Endothelial cell of umbilical vein (primary cell): ENCODE measurements around the gene NUDT17. TPM values are rescaled to one million over a fixed set of nuclear protein-coding genes. Genes with fewer than 3 reads are reported as not detected.

Experiments
- BruUV-seq: library from RNA; stranded (reverse); fragments of 400-500 nt; replicated peaks from 2 replicates; lab custom pipeline; 2021; lab: Mats Ljungman, UMichigan
- CTCF ChIA-PET: fragments of 300-600, 350-600 bp; sonication (Branson Sonifier 250); formaldehyde crosslinking; loops from one replicate; lab custom pipeline; 2021; ENCODE audit warnings: antibody characterized with exemption, inconsistent platforms; lab: Charles Lee
- POLR2A ChIA-PET: fragments of 300-600, 350-600 bp; sonication (Branson Sonifier 250); formaldehyde crosslinking; loops from one replicate; lab custom pipeline; 2021; ENCODE audit warnings: antibody characterized with exemption, inconsistent platforms; lab: Charles Lee
- DNase-seq: peaks from one replicate; pipeline ENCODE4 v3.0.0-alpha.2; 2011; ENCODE audit warnings: low read depth, low spot score
- FAIRE-seq: peaks from 2 replicates; lab custom pipeline; 2011; peaks lifted over from hg19 to GRCh38; lab: Jason Lieb, UNC
- H2AFZ ChIP-seq: 2 replicates; pipeline ENCODE4 v1.6.0; 2012; ENCODE audit warnings: low read depth, low read length, control low read depth, inconsistent platforms
- H3K27ac ChIP-seq: 2 replicates; pipeline ENCODE4 v1.5.1; 2011; ENCODE audit warnings: low read depth, mild to moderate bottlenecking, control low read depth, low read length, moderate library complexity; ENCODE audit not compliant: insufficient read depth
- H3K27me3 ChIP-seq, 2 experiments: 2 replicates each; pipeline versions ENCODE4 v1.6.0 to v1.6.1; 2011; ENCODE audit warnings: low read length in 2 of 2, mixed read lengths in 1 of 2; ENCODE audit not compliant: control insufficient read depth in 2 of 2, insufficient read depth in 2 of 2
- H3K36me3 ChIP-seq, 2 experiments: 2 replicates in 1 of 2; 3 replicates in 1 of 2; pipeline ENCODE4 v1.5.1; 2011; ENCODE audit warnings: low read length in 2 of 2, mild to moderate bottlenecking in 1 of 2, moderate library complexity in 1 of 2; ENCODE audit not compliant: control insufficient read depth in 2 of 2, insufficient read depth in 2 of 2; ENCODE audit errors: extremely low read depth in 1 of 2
- H3K4me1 ChIP-seq: 3 replicates; pipeline ENCODE4 v1.5.1; 2011; ENCODE audit warnings: mild to moderate bottlenecking, low read length; ENCODE audit not compliant: control insufficient read depth, insufficient read depth; ENCODE audit errors: extremely low read depth
- H3K4me2 ChIP-seq: 2 replicates; pipeline ENCODE4 v1.6.1; 2011; ENCODE audit warnings: low read length, control low read depth, mixed read lengths; ENCODE audit not compliant: insufficient read depth
- H3K4me3 ChIP-seq, 3 experiments: fragments of 200-600 bp in 1 of 3; sonication (generic), shearing (Covaris generic) in 1 of 3; replicated peaks in 1 of 3; 2 replicates each; pipeline ENCODE4 v1.5.1; 2011 to 2016; ENCODE audit warnings: control low read depth in 3 of 3, low read length in 3 of 3, mild to moderate bottlenecking in 2 of 3, inconsistent platforms in 1 of 3, low read depth in 1 of 3, moderate library complexity in 1 of 3; ENCODE audit not compliant: insufficient read depth in 1 of 3
- H3K79me2 ChIP-seq: 2 replicates; pipeline ENCODE4 v1.6.0; 2012; ENCODE audit warnings: low read length, inconsistent platforms; ENCODE audit not compliant: control insufficient read depth, insufficient read depth
- H3K9ac ChIP-seq: replicated peaks from 2 replicates; pipeline ENCODE3; 2011; ENCODE audit warnings: low read length, control low read depth; ENCODE audit not compliant: insufficient read depth; ENCODE audit errors: extremely low read depth
- H3K9me1 ChIP-seq: replicated peaks from 3 replicates; pipeline ENCODE4 v1.6.0; 2011; ENCODE audit warnings: mild to moderate bottlenecking, low read length; ENCODE audit not compliant: control insufficient read depth, insufficient read depth; ENCODE audit errors: extremely low read depth
- H3K9me3 ChIP-seq: replicated peaks from 2 replicates; pipeline ENCODE4 v1.5.1; 2012; ENCODE audit warnings: low read length, inconsistent platforms; ENCODE audit not compliant: control insufficient read depth, insufficient read depth
- H4K20me1 ChIP-seq: replicated peaks from 2 replicates; pipeline ENCODE3; 2011; ENCODE audit warnings: mild to moderate bottlenecking, low read length; ENCODE audit not compliant: control insufficient read depth, insufficient read depth; ENCODE audit errors: extremely low read depth
- FOS ChIP-seq: IDR thresholded peaks from 2 replicates; pipeline ENCODE4 v1.6.1; 2011; ENCODE audit warnings: mild to moderate bottlenecking, low read length, moderate library complexity, borderline replicate concordance; ENCODE audit not compliant: insufficient read depth
- GATA2 ChIP-seq: IDR thresholded peaks from 2 replicates; pipeline ENCODE4 v1.7.0; 2011; ENCODE audit warnings: low read depth, mild to moderate bottlenecking, moderate library complexity, mixed read lengths, low read length; ENCODE audit not compliant: insufficient read length, insufficient read depth
- JUN ChIP-seq: IDR thresholded peaks from 2 replicates; pipeline ENCODE4 v1.6.1; 2011; ENCODE audit warnings: borderline replicate concordance, low read depth; ENCODE audit not compliant: insufficient read length, insufficient read depth
- MAX ChIP-seq: IDR thresholded peaks from 2 replicates; pipeline ENCODE4 v1.6.1; 2011; ENCODE audit not compliant: insufficient read depth, insufficient read length
- MYC ChIP-seq: IDR thresholded peaks from one replicate; pipeline ENCODE4 v1.6.1; 2011; ENCODE audit warnings: mild to moderate bottlenecking, low read depth, low read length
- POLR2A ChIP-seq: IDR thresholded peaks from 2 replicates; pipeline ENCODE4 v1.6.1; 2012; ENCODE audit warnings: low read depth, mild to moderate bottlenecking, control low read depth, low read length
- POLR2AphosphoS5 ChIP-seq: IDR thresholded peaks from 2 replicates; pipeline ENCODE4 v1.6.1; 2012; ENCODE audit warnings: low read depth, mild to moderate bottlenecking, control low read depth, low read length, moderate library complexity; ENCODE audit not compliant: insufficient read depth
- dilution Hi-C: fragments of 300-500 bp; cut with MboI; formaldehyde crosslinking; loops from one replicate; pipeline ENCODE4 v1.15.0; 2019; ENCODE audit warnings: low sequenced_read_pairs; ENCODE audit not compliant: extremely low pct_ligation_motif_present
- intact Hi-C: fragments of 100-400 bp; cut with micrococcal nuclease; formaldehyde crosslinking; loops from one replicate; pipeline ENCODE4 v1.10.0; 2022
- polyA plus RNA-seq, 4 experiments: library from polyadenylated mRNA; depleted of rRNA in 3 of 4; stranded (reverse) in 3 of 4; unstranded in 1 of 4; fragments of >200 nt; gene quantifications; 2 replicates each; pipeline versions ENCODE4 v1.2.1 to v1.2.3, GENCODE V29; 2011 to 2012; ENCODE audit warnings: missing spikeins in 1 of 4
- total RNA-seq: library from RNA; stranded (reverse); gene quantifications from 2 replicates; pipeline ENCODE4 v1.2.3, GENCODE V29; 2021
- TF ChIP-seq, protein P1 (sequence below), 2 donors: IDR thresholded peaks; 1 replicate in 1 of 2; 2 replicates in 1 of 2; pipeline ENCODE4 v1.5.1; 2011; ENCODE audit warnings: low read length in 2 of 2, mild to moderate bottlenecking in 2 of 2, moderate library complexity in 2 of 2, control low read depth in 1 of 2, inconsistent platforms in 1 of 2, low read depth in 1 of 2; ENCODE audit not compliant: insufficient read depth in 1 of 2; ENCODE audit errors: extremely low read depth in 1 of 2

The NUDT17 gene
- total and polyA plus RNA-seq, 2 donors (not counting 3 experiments of a cell fraction or from before 2014, with no cell fraction given) = 3.6 to 9.0 TPM

GRCh38 chr1:145891587-145892485, 46.4 kb downstream of the NUDT17 start:
- peak; percentile 99 for FAIRE-seq

More at GRCh38 chr1:145891587-145892485, 46.4 kb downstream of the NUDT17 start:
- H3K9ac ChIP-seq = peak overlapping the region; percentile 74
- H3K4me3 ChIP-seq = peak overlapping the region in 1 of 3 experiments; percentile 6
- no peaks in the 10 kb centered on the region for H3K27me3 ChIP-seq
- H4K20me1 ChIP-seq = no peaks in the 10 kb centered on the region
- H3K27ac ChIP-seq = peak overlapping the region; percentile 95
- DNase-seq = peak; percentile 99
- TF ChIP-seq, protein P1, sequence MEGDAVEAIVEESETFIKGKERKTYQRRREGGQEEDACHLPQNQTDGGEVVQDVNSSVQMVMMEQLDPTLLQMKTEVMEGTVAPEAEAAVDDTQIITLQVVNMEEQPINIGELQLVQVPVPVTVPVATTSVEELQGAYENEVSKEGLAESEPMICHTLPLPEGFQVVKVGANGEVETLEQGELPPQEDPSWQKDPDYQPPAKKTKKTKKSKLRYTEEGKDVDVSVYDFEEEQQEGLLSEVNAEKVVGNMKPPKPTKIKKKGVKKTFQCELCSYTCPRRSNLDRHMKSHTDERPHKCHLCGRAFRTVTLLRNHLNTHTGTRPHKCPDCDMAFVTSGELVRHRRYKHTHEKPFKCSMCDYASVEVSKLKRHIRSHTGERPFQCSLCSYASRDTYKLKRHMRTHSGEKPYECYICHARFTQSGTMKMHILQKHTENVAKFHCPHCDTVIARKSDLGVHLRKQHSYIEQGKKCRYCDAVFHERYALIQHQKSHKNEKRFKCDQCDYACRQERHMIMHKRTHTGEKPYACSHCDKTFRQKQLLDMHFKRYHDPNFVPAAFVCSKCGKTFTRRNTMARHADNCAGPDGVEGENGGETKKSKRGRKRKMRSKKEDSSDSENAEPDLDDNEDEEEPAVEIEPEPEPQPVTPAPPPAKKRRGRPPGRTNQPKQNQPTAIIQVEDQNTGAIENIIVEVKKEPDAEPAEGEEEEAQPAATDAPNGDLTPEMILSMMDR (IDR thresholded peaks at IDR 0.05; ENCODE audit: extremely low read depth in 1 of 2, insufficient read depth in 1 of 2, low read depth in 1 of 2, low read length in 2 of 2) = peak; percentile 91 to 99
- TF ChIP-seq MAX (no peak), GATA2 (peak; percentile 58), FOS (peak; percentile 98), JUN (peak; percentile 93), POLR2A (peak; percentile 71), MYC (no peak), POLR2AphosphoS5 (peak; percentile 96)
- H3K9me3 ChIP-seq = no peaks in the 10 kb centered on the region
- no peaks in the 10 kb centered on the region for H3K9me1 ChIP-seq
- intact Hi-C loops (loop anchor here (1.0 to 5.0 kb wide), 8 partner anchors 18 to 121 kb away; partner anchors contain the start of genes ITGA10, NUDT17, PIAS3 and RBM8A), dilution Hi-C loops (no loop called here)
- TSS peak; percentile 32 for BruUV-seq
- CTCF ChIA-PET = interaction anchor here (0.7 to 8.9 kb wide), 34 partner anchors 8 to 144 kb away, joined by 3 to 280 read pairs (median 8); partner anchors contain the start of genes ANKRD34A, ITGA10, LIX1L and NUDT17
- peak overlapping the region; percentile 55 for H3K4me2 ChIP-seq
- H3K79me2 ChIP-seq = no peaks in the 10 kb centered on the region
- POLR2A ChIA-PET = interaction anchor here (0.6 to 3.7 kb wide), 10 partner anchors 14 to 160 kb away, joined by 3 to 28 read pairs (median 6); partner anchors contain the start of genes ITGA10, LIX1L, PEX11B and PIAS3
- H3K4me1 ChIP-seq = peaks cover 31% of the 10 kb centered on the region
- H2AFZ ChIP-seq = peak overlapping the region; percentile 30
- H3K36me3 ChIP-seq = peaks cover 2 to 6% of the 10 kb centered on the region in 2 experiments
